GM18511 (cell line): ENCODE measurements around the gene UNC13B.
"Not testable (repeated sequence)": the region's sequence is repeated elsewhere in the genome, so short reads cannot be mapped to it uniquely, and the experiment has no call there.

ENCODE experiments used
- ATAC-seq: cut with Tn5 transposase; IDR thresholded peaks from one replicate; pipeline ENCODE4 v1.9.1; 2021; ENCODE audit warnings: mild to moderate bottlenecking, moderate library complexity; ENCODE audit not compliant: unreplicated experiment

The UNC13B gene

DNA sequence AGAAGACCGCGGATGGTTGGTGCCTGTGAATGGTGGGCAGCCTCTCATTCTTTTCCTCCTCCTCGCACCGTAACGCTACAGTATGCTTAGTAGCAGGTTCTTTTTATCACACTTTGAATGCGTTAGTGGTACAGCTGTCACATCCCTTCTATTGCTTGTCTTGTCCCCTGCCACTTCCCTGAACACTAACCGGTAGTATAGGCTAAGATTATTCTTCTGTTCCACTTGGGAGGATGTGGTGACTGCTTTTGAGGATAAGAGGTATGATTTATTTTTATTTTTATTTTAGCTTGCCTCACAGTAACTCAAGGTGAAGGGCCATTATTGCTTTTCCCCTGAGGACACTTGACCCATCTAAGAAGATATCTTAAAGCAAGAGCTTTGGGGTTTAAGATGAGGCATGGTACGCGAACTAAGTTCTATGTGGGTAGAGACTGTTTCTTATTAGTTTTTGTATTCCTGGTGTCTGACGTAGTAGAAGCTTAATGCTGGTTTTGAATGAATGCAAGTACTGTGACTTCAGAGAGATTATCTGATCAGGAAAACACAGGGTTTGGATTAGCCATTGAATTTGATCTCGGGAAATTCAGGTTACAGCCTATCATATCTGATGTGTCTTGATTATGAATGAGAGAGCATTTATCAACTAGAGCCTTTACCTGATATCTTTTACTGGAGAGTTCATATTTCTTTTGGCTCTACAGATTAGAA lies 951 bp downstream of the UNC13B start:
- no peak for ATAC-seq

DNA sequence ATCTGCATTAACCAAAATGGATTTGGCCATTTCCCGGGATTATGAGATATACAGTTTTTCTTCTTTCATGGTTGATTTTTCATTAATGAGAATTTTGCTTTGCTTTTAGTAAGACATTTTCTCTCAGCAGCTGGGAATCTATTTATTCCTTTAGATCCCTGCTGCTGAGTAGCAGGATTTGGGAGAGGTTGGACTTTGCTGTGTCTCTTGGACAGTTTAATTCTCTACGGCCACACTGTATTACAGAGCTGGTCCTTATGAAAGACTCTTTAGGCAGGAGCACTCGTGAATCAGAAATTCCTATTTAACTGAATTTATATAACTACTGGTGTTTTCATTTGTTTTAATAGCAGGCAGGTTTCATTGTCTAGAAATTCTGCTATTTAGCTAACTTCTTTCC lies 1.6 kb downstream of the UNC13B start:
- ATAC-seq: no peak

DNA sequence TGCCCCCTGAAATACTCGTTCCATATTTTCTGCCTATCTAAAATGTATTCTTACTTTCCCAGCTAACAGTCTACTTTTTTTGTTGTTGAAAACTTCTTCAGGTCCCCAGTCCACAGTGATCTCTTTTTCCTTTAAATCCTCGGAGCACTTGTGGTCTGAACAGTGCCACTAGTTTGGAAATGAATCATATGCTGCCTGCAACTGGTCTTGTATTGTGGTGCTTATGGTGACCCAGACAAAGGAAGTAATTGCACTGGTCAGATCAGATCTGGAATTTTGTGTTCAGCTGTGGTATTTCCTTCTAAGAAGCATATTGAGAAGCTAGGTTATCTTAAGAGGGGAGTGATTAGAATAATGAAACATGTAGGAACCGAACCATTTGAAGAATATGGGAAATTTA lies 2.9 kb downstream of the UNC13B start:
- no peak for ATAC-seq

DNA sequence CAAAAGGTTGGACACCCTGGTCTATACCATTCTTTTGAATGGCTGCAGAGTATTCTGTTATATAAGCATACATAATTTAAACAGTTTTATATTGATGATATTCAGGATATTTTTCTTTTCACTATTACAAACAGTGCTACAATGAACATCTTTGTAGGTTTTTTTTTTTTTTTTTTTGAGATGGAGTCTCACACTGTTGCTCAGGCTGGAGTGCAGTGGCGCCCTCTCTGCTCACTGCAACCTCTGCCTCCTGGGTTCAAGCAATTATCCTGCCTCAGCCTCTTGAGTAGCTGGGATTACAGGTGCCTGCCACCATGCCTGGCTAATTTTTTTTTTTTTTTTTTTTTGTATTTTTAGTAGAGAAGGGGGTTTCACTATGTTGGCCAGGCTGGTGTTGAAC lies 5.6 kb downstream of the UNC13B start:
- ATAC-seq: not testable (repeated sequence)

DNA sequence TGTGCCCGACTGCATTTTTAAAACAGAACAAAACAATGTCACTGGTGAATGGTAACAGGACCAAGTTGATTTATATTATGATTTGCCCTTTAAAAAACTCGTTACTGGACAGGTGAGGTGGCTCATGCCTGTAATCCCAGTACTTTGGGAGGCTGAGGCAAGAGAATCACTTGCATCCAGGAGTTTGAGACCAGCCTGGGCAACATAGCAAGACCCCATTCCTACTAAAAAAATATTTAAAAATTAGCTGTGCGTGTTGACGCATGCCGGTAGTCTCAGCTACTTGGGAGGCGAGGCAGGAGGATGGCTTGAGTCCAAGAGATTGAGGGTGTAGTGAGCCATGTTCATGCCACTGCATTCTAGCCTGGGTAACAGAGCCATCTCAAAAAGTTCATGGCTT lies 7.2 kb downstream of the UNC13B start:
- no peak for ATAC-seq

DNA sequence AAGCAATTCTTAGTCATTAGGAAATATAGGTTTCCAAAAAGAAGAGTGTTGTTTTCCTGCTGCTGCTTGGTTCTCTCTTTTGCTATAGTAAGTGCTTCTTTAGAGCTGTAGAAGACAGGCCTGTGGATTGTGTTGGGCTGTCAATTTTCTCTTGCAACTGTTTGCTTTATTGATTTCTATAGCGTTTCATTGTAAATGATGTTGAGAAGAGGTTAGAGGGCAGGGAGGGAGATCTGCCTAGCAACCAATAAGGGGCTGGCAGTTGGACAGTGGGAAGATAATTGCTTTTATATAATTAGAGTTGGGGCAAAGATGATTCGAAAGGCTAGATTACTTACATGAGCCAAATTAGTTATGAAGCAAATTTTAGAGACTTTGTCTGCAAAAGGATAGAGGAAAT lies 11.1 kb downstream of the UNC13B start:
- ATAC-seq: no peak

DNA sequence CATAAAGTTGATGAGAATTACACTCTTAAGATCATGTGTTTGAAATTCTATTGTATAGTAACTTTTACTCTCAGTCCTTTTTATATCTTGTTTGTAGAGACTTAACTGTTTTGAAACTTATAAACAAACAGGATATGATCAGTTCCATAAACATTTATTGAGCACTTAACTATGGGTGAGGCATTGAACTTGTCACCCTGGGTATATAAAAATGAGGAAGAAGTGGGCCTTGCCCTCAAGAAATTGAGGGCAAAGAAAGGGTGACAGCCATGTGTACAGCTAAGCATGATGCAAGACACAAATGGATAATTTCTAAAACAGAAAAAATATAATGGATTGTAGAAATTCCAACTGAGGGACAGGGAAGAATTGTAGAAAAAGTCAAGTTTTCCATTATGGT lies 15.7 kb downstream of the UNC13B start:
- no peak for ATAC-seq

DNA sequence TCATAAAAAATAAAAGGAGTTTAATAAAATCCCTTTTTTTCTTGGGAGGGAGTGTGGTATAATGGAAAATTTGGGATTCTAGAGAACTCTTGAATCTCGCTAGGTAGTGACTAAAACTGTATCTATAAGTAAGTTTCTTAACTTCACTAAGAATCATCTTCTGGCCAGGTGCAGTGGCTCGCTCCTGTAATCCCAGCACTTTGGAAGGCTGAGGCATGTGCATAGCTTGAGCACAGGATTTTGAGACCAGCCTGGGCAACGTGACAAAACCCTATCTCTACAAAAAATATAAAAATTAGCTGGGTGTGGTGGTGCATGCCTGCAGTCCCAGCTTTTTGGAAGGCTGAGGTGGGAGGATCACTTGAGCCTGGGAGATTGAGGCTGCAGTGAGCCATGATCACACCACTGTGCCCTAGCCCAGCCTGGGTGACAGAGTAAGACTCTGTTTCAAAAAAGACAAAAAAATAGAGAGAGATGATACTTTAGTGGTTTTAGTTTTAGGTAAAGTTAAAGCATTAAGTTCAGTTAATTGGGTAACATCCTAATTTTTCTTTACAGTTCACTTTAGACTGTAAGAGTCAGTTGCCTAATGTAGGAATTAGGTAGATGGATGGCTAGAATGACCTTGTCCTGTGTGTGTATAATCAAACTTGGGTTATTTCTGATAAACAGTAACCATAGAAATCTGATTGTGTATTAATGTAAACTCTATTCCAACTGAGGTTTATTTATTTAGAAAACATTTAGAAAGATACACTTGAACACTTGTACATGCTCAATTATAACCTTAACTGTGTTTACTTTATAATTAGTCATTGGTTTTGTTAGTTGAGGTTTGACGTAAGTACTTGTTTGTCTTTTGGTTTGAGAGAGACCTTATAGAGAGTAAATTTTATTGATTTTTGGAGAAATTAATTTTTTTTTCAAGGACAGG lies 17.8 kb downstream of the UNC13B start:
- ATAC-seq: no peak

DNA sequence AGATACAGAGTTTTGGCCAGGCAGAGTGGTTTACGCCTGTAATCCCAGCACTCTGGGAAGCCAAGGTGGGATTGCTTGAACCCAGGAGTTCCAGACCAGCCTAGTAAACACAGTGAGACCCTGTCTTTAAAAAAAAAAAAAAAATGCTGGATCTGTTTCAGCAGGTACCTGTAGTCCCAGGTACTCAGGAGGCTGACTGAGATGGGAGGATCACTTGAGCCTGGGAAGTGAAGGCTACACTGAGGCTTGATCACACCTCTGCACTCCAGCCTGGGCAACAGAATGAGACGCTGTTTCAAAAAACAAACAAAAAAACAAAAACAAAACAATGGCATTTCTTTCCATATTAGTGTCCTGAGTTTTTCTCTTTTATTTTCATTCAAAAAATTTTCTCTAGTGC lies 19.0 kb downstream of the UNC13B start:
- ATAC-seq: no peak

DNA sequence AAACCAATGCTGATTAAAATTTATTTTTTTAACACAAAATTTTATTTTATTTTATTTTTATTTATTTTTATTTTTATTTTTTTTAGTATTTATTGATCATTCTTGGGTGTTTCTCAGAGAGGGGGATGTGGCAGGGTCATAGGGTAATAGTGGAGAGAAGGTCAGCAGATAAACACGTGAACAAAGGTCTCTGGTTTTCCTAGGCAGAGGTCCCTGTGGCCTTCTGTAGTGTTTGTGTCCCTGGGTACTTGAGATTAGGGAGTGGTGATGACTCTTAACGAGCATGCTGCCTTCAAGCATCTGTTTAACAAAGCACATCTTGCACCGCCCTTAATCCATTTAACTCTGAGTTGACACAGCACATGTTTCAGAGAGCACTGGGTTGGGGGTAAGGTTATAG lies 20.6 kb downstream of the UNC13B start:
- ATAC-seq: not testable (repeated sequence)

DNA sequence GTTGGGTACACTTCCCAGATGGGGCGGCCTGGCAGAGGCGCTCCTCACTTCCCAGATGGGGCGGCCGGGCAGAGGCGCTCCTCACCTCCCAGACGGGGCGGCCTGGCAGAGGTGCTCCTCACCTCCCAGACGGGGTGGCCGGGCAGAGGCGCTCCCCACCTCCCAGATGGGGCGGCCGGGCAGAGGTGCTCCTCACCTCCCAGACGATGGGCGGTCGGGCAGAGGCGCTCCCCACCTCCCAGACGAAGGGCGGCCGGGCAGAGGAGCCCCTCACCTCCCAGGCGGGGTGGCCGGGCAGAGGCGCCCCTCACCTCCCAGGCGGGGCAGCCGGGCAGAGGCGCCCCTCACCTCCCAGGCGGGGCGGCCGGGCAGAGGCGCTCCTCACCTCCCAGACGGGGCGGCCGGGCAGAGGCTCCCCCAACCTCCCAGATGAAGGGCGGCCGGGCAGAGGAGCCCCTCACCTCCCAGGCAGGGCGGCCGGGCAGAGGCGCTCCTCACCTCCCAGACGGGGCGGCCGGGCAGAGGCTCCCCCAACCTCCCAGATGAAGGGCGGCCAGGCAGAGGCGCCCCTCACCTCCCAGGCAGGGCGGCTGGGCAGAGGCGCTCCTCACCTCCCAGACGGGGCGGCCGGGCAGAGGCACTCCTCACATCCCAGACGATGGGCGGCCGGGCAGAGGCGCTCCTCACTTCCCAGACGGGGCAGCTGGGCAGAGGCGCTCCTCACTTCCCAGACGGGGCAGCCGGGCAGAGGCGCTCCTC lies 21.4 kb downstream of the UNC13B start:
- ATAC-seq: not testable (repeated sequence)

DNA sequence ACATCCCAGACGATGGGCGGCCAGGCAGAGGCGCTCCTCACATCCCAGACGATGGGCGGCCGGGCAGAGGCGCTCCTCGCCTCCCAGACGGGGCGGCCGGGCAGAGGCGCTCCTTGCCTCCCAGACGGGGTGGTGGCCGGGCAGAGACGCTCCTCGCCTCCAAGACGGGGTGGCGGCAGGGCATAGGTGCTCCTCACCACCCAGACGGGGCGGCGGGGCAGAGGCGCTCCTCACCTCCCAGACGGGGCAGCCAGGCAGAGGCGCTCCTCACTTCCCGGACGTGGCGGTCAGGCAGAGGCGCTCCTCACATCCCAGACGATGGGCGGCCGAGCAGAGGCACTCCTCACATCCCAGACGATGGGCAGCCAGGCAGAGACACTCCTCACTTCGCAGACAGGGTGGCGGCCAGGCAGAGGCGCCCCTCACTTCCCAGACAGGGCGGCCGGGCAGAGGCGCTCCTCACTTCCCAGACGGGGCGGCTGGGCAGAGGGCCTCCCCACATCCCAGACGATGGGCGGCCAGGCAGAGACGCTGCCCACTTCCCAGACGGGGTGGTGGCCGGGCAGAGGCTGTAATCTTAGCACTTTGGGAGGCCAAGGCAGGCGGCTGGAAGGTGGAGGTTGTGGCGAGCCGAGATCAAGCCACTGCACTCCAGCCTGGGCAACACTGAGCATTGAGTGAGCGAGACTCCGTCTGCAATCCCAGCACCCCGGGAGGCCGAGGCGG lies 22.1 kb downstream of the UNC13B start:
- not testable (repeated sequence) for ATAC-seq

DNA sequence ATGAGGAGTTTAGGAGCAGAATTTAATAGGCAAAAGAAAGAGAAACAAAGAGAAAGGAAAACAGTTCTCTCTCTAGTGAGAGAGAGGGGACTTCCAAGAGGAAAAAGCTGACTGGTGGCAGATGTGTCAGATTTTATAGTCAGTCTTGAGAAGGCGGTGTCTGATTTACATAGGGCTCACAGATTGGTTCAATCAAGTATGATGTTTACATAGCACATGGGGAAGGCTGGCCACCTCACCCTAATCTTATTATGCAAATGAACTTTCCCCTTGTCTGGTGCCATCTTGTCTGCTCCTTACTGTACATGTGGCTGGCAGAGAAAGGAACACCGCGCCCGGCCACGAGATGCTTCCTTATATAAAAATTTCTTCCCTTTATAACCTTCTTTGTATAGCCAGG lies 24.7 kb downstream of the UNC13B start:
- no peak for ATAC-seq

DNA sequence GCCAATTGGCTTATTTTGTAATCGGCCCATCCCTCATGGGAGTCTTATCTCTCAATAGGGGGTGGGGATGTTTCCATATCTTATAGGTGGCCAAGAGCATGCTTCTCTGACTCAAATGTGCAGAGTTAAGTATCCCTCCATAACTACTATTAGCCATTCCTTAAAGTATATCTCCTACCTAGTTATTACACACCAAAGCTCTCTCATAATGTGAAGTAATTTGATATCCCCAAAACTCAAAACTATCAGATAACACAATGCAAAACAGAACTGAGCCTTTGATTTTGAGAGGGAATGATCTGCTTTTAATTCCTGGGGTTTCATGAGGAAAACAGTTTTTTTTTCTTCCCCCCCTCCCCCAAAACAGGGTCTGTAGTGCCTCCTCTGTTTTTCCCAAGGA lies 28.4 kb downstream of the UNC13B start:
- ATAC-seq: no peak

DNA sequence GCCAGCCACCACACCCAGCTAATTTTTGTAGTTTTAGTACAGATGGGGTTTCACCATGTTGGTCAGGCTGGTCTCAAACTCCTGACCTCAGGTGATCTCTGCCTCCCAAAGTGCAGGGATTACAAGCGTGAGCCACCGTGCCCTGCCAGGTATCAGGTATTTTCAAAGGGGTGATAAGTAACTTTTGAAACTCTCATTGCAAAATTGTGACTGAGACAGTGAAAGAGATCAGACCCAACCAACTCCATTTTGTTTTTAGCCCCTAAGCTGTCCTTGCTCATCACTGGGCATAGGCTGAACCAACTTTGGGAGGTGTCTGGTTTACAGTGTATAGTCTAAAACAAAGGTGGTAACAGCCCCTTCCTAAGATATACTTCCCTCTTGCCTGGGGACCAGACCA lies 29.3 kb downstream of the UNC13B start:
- no peak for ATAC-seq

DNA sequence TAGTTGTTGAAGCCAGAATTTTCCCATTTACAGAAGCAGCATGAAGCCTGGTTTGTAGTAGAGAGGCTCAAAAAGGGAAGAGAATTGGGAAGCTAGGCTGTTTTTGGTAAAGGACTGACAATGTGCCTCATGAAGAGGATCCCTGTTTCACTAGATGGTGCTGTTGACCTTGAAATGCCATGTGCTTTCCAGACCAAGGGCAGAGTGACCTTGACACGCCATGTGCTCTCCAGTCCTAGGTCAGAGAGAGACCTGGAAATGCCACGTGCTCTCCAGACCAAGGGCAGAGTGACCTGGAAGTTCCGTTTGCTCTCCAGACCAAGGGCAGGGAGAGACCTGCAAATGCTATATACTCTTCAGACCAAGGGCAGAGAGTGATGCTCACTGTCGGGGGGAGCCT lies 32.0 kb downstream of the UNC13B start:
- ATAC-seq: no peak

DNA sequence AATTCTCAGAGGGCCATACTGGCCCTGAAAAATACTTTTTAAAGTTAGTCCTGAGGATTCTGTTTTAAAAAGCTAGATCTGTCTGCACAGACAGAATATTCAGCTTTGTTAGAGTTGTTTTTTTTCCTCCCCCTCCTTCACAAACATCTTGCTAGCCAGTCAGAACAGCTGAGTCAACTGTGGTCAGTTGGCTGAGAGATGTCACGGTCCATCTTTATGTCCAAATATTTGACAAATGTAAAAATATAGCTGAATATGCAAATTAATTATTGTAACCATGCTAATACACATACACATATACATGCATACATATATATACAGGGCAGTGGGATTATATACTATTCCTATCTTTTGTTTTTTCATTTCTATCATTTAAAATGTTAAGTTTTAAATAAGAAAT lies 33.9 kb downstream of the UNC13B start:
- ATAC-seq: no peak

DNA sequence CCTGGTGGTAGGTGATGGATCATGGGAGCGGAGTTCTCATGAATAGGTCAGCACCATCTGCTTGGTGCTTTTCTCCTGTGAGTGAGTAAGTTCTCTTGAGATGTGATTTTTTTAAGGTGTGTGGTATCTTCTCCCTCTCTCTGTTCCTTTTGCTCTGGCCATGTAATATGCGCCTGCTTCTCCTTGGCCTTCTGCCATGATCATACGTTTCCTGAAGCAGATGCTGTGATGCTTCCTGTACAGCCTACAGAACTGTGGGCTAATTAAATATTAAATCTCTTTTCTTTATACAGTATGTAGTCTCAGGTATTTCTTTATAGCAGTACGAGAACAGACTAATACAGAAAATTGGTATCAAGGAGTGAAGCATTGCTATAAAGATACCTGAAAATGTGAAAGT lies 36.4 kb downstream of the UNC13B start:
- ATAC-seq: no peak

DNA sequence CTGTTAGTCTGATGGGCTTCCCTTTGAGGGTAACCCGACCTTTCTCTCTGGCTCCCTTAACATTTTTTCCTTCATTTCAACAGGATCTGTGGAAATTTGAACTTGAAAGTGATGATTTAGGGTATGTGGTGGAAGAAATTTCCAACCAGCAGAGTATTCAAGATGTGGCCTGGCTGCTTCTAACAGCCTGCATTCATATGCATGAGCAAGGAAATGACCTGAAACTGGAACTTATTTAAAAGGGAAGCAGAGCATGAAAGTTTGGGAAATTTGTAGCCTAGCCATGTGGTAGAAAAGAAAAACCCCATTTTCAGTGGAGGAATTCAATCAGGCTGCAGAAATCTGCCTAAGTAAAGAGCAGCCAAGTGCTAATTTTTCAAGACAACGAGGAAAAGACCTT lies 41.7 kb downstream of the UNC13B start:
- no peak for ATAC-seq

DNA sequence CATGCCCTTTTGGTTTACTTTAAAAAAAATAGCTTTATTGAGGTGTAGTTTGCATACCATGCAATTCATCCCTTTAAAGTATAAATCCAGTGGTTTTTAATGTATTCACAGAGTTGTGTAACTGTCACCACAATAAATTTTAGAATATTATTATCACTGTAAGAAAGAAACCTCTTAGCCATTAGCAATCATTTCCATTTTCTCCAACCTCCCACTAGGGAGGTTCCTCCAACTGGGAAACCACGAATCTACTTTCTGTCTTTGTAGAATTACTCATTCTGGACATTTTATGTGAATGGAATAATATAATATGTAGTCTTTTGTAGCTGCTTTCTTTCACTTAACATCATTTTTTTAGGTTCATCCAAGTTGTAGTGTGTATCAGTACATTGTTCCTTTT lies 43.5 kb downstream of the UNC13B start:
- ATAC-seq: no peak

DNA sequence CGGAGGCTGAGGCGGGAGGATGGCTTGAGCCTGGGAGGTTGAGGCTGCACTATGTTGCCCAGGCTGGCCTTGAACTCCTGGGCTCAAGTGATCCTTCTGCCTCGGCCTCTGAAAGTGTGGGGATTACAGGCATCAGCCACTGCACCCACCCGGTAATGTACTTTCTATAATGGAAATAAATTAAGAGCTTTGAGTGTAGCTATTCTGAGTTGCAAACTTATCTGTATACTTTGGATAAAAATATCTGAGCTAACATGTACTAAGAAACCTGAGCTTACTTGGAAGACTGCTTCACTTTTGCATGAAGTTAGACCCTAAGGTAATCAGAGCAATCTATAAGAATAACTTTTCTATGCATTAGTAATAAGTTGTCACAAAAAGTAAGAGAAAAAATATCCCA lies 50.0 kb downstream of the UNC13B start:
- no peak for ATAC-seq
